Mesothelial cell of epicardium (in vitro differentiated cells): ENCODE data around the gene PTPN13. TPM values are rescaled to one million over a fixed set of nuclear protein-coding genes. Genes with fewer than 3 reads are reported as not detected.

Source experiments
- DNase-seq, 2 experiments: peaks; one replicate each; pipeline ENCODE4 v3.0.0; 2021; ENCODE audit warnings: low spot score in 2 of 2; ENCODE audit not compliant: unreplicated experiment in 2 of 2
- H3K27ac Mint-ChIP-seq: 2 replicates; pipeline ENCODE4 v1.8.0; 2021; ENCODE audit warnings: mixed read lengths
- H3K27me3 Mint-ChIP-seq: 2 replicates; pipeline ENCODE4 v1.8.0; 2021; ENCODE audit warnings: low read depth, mixed read lengths
- H3K36me3 Mint-ChIP-seq: 2 replicates; pipeline ENCODE4 v1.8.0; 2021; ENCODE audit warnings: mixed read lengths
- H3K4me1 Mint-ChIP-seq: 2 replicates; pipeline ENCODE4 v1.8.0; 2021; ENCODE audit warnings: mixed read lengths
- H3K4me3 Mint-ChIP-seq: 2 replicates; pipeline ENCODE4 v1.8.0; 2021; ENCODE audit warnings: mild to moderate bottlenecking, moderate library complexity, mixed read lengths
- H3K9me3 Mint-ChIP-seq: 2 replicates; pipeline ENCODE4 v1.8.0; 2021; ENCODE audit warnings: mixed read lengths
- CTCF ChIP-seq: fragments of 200-600 bp; sonication (generic); IDR thresholded peaks from one replicate; pipeline ENCODE4 v1.5.0; 2021; ENCODE audit warnings: antibody characterized with exemption; ENCODE audit not compliant: unreplicated experiment
- total RNA-seq: library from RNA; stranded (reverse); gene quantifications from 3 replicates; pipeline ENCODE4 v1.2.1, GENCODE V29; 2021

The PTPN13 gene
- total RNA-seq, 1 donor from 2014 or later, result 45.4 TPM

DNA sequence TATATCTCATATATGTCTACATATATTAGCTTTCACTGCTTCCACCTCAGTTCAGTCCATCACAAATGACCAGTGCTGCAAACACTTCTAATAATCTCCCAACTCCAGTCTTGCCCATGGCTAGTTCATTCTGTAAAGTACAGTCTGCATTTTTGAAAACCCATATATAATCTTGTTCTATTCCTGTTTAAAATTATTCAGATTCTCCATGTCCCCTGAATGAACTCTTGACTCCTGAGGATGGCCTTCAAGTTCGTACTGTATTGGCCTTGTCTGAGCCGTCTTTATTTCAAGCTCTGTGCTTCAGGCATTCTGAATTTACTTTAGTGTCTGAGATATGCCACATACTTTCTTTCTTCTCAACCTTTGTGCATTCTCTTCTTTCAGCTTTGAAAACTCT lies 84.7 kb downstream of the PTPN13 start:
- peaks cover 3% of the 10 kb centered on the region for H3K9me3 Mint-ChIP-seq
- peaks cover 13% of the 10 kb centered on the region for H3K4me1 Mint-ChIP-seq

DNA sequence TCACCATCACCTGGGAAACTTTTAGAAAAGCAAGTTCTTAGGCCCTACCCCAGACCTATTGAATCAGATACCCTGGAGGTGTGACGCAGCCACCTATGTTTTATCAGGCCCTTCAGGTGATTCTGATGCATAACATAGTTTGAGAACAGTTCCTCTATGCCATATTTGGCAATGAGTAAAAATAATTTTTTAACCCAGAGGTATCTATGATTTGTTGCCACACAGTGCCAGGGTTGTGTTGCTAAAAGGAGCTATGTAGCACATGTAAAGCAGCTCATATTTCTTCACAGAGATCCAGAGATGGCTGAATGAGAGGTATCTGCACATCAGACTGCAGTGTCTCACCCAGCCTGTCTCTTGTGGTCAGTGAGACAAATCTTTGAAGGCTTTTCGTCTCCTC lies 85.3 kb downstream of the PTPN13 start:
- Mint-ChIP-seq H3K4me1 (peaks cover 13% of the 10 kb centered on the region), H3K27me3 (no peaks in the 10 kb centered on the region), H3K9me3 (peaks cover 3% of the 10 kb centered on the region), H3K27ac (no peak overlapping the region), H3K36me3 (peaks cover 22% of the 10 kb centered on the region), H3K4me3 (no peak overlapping the region)
- no peak for DNase-seq
- TF ChIP-seq CTCF, result no peak

More for the DNA sequence above, 84.7 kb downstream of the PTPN13 start:
- TF ChIP-seq CTCF, result no peak
- Mint-ChIP-seq H3K4me3 (no peak overlapping the region), H3K27ac (no peak overlapping the region), H3K36me3 (peaks cover 19% of the 10 kb centered on the region), H3K27me3 (no peaks in the 10 kb centered on the region)
- no peak for DNase-seq

DNA sequence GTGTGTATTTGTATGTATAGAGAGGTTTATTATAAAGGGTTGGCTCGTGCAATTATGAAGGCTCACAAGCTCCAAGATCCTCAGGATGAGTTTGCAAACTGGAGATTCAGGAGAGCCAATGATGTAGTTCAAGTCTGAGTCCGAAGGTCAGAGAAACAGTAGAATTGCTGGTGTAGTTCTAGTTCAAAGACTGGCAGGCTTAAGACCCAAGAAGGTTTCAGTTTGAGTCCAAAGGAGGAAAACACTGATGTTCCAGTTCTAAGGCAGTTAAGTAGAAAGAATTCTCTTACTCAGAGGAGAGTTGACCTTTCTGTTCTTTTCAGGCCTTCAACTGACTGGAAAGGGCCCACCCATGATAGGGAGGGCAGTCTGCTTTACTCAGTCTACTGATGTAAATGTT lies 89.1 kb downstream of the PTPN13 start:
- Mint-ChIP-seq H3K36me3 (peaks cover 20% of the 10 kb centered on the region), H3K4me1 (peaks cover 29% of the 10 kb centered on the region), H3K9me3 (peaks cover 3% of the 10 kb centered on the region), H3K27me3 (no peaks in the 10 kb centered on the region), H3K4me3 (no peak overlapping the region), H3K27ac (no peak overlapping the region)
- no peak for TF ChIP-seq CTCF
- no peak for DNase-seq

GRCh38 chr4:86683983-86684382 lies 89.9 kb downstream of the PTPN13 start:
- peaks cover 3% of the 10 kb centered on the region for H3K9me3 Mint-ChIP-seq
- H3K4me3 Mint-ChIP-seq, result no peak overlapping the region
- DNase-seq, result no peak
- H3K36me3 Mint-ChIP-seq, result peaks cover 20% of the 10 kb centered on the region
- peaks cover 21% of the 10 kb centered on the region for H3K4me1 Mint-ChIP-seq
- no peak for TF ChIP-seq CTCF
- H3K27ac Mint-ChIP-seq, result no peak overlapping the region
- no peaks in the 10 kb centered on the region for H3K27me3 Mint-ChIP-seq

- no peak for TF ChIP-seq CTCF
- H3K27ac Mint-ChIP-seq, result peak overlapping the region; percentile 54
- DNase-seq, result no peak
- H3K36me3 Mint-ChIP-seq, result peaks cover 29% of the 10 kb centered on the region
- H3K27me3 Mint-ChIP-seq, result no peaks in the 10 kb centered on the region
- H3K9me3 Mint-ChIP-seq, result peaks cover 3% of the 10 kb centered on the region
- H3K4me1 Mint-ChIP-seq, result peaks cover 18% of the 10 kb centered on the region
- H3K4me3 Mint-ChIP-seq, result no peak overlapping the region
These were observed 91.3 kb downstream of the PTPN13 start for GRCh38 chr4:86685401-86685800.

GRCh38 chr4:86686741-86687140 lies 92.6 kb downstream of the PTPN13 start:
- Mint-ChIP-seq H3K9me3 (peaks cover 3% of the 10 kb centered on the region), H3K27ac (peak overlapping the region; percentile 47), H3K4me1 (peaks cover 18% of the 10 kb centered on the region), H3K27me3 (no peaks in the 10 kb centered on the region), H3K4me3 (no peak overlapping the region), H3K36me3 (peaks cover 33% of the 10 kb centered on the region)
- no peak for TF ChIP-seq CTCF
- DNase-seq, result no peak
